Glutamatergic neuron (in vitro differentiated cells): ENCODE results near the gene KRT2. TPM values are rescaled to one million over a fixed set of nuclear protein-coding genes. Genes with fewer than 3 reads are reported as not detected.

ENCODE experiments used
- DNase-seq: peaks from one replicate; pipeline ENCODE4 v3.0.0; 2022
- H3K27ac Mint-ChIP-seq: one replicate; pipeline ENCODE4 v1.8.0; 2020; ENCODE audit warnings: mild to moderate bottlenecking, mixed read lengths, inconsistent platforms; ENCODE audit not compliant: unreplicated experiment
- H3K27me3 Mint-ChIP-seq: one replicate; pipeline ENCODE4 v1.8.0; 2020; ENCODE audit warnings: mild to moderate bottlenecking, moderate library complexity, mixed read lengths, inconsistent platforms; ENCODE audit not compliant: unreplicated experiment
- H3K36me3 Mint-ChIP-seq: one replicate; pipeline ENCODE4 v1.8.0; 2020; ENCODE audit warnings: mild to moderate bottlenecking, mixed read lengths, inconsistent platforms; ENCODE audit not compliant: unreplicated experiment
- H3K4me1 Mint-ChIP-seq: one replicate; pipeline ENCODE4 v1.8.0; 2020; ENCODE audit warnings: mild to moderate bottlenecking, low read depth, mixed read lengths, inconsistent platforms; ENCODE audit not compliant: unreplicated experiment
- H3K4me3 Mint-ChIP-seq: one replicate; pipeline ENCODE4 v1.8.0; 2020; ENCODE audit warnings: mild to moderate bottlenecking, mixed read lengths, inconsistent platforms; ENCODE audit not compliant: unreplicated experiment
- H3K9me3 Mint-ChIP-seq: one replicate; pipeline ENCODE4 v1.8.0; 2020; ENCODE audit warnings: mild to moderate bottlenecking, moderate library complexity, mixed read lengths, inconsistent platforms; ENCODE audit not compliant: unreplicated experiment
- CTCF ChIP-seq: fragments of 200-600 bp; sonication (generic); IDR thresholded peaks from one replicate; pipeline ENCODE4 v1.5.0; 2021; ENCODE audit not compliant: partially characterized antibody, unreplicated experiment
- total RNA-seq: library from RNA; stranded (reverse); fragmentation: NEBNext Ultra II Directional; extraction: Animal tissue kit (Norgen Biotek cat#: 25700); gene quantifications from one replicate; pipeline ENCODE4 v1.2.1, GENCODE V29; 2021; ENCODE audit not compliant: unreplicated experiment

The KRT2 gene
- total RNA-seq, 1 donor from 2014 or later = not detected

GRCh38 chr12:52667931-52668330 is 15.9 kb upstream of the KRT2 start:
- no peak for TF ChIP-seq CTCF
- H3K4me1 Mint-ChIP-seq = no peaks in the 10 kb centered on the region
- H3K27ac Mint-ChIP-seq = no peak overlapping the region
- no peak for DNase-seq
- no peak overlapping the region for H3K4me3 Mint-ChIP-seq
- peaks cover 3% of the 10 kb centered on the region for H3K27me3 Mint-ChIP-seq
- H3K36me3 Mint-ChIP-seq = no peaks in the 10 kb centered on the region
- H3K9me3 Mint-ChIP-seq = no peaks in the 10 kb centered on the region

DNA sequence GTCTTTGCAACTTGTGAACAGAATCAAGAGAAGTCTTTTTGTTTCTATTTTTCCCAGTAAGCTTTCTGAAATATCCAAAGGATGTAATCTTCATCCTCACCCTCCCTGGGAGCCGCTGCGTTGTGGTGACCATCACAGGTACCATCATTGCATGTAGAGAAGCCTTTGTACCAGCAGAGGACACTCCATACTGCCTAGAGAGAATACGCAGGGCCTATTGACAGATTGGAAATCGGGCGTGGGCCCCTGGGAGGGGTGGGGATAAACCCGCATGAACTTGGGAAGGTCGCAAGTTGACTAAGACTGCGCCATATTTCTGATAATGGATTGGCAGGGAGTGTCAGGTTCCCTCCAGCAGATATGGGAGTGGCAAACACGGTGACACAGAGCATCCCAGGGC is 15.5 kb upstream of the KRT2 start:
- Mint-ChIP-seq H3K27me3 (peaks cover 3% of the 10 kb centered on the region), H3K4me1 (no peaks in the 10 kb centered on the region), H3K27ac (no peak overlapping the region), H3K4me3 (no peak overlapping the region), H3K36me3 (no peaks in the 10 kb centered on the region), H3K9me3 (no peaks in the 10 kb centered on the region)
- no peak for DNase-seq
- no peak for TF ChIP-seq CTCF

DNA sequence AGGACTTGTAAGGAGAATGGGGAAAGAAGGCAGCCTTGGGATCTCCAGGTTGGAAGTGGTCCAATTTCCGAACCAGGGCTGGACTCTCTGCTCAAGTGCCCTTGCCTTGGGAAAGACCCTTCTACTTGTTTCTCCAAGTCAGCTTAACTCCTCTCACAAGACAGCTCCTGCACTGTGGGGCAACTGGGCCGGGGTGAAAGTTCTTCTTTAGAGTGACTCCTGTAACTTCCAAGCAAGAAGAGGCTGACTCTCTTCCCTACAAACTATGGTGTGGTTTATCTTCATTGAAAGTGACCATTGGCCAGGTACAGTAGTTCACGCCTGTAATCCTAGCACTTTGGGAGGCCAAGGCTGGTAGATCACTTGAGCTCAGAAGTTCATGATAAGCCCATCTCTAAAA is 14.5 kb upstream of the KRT2 start:
- no peak for DNase-seq
- Mint-ChIP-seq H3K27ac (no peak overlapping the region), H3K36me3 (no peaks in the 10 kb centered on the region), H3K9me3 (no peaks in the 10 kb centered on the region), H3K4me1 (no peaks in the 10 kb centered on the region), H3K4me3 (no peak overlapping the region), H3K27me3 (peaks cover 3% of the 10 kb centered on the region)
- no peak for TF ChIP-seq CTCF

GRCh38 chr12:52663420-52663819 is 11.4 kb upstream of the KRT2 start:
- Mint-ChIP-seq H3K27me3 (peaks cover 1% of the 10 kb centered on the region), H3K36me3 (no peaks in the 10 kb centered on the region), H3K4me3 (no peak overlapping the region), H3K4me1 (no peaks in the 10 kb centered on the region), H3K9me3 (peaks cover 2% of the 10 kb centered on the region), H3K27ac (no peak overlapping the region)
- no peak for DNase-seq
- TF ChIP-seq CTCF = no peak

- H3K36me3 Mint-ChIP-seq = no peaks in the 10 kb centered on the region
- no peak overlapping the region for H3K4me3 Mint-ChIP-seq
- TF ChIP-seq CTCF = no peak
- peaks cover 2% of the 10 kb centered on the region for H3K9me3 Mint-ChIP-seq
- H3K4me1 Mint-ChIP-seq = no peaks in the 10 kb centered on the region
- H3K27ac Mint-ChIP-seq = no peak overlapping the region
- no peaks in the 10 kb centered on the region for H3K27me3 Mint-ChIP-seq
- no peak for DNase-seq
Observed at GRCh38 chr12:52662918-52663229, 10.9 kb upstream of the KRT2 start.
